Measurements from ENCODE around the gene NR3C2.

GRCh38 chr4:148090503-148091476, 351.4 kb downstream of the NR3C2 start:
- TF ChIP-seq POLR2A (IDR thresholded peaks at IDR 0.05; ENCODE audit: low read depth, low read length) (no peak), PAX5 (IDR thresholded peaks at IDR 0.05; ENCODE audit: insufficient read depth, low read length, severe bottlenecking) (no peak), POU2F2 (IDR thresholded peaks at IDR 0.05; ENCODE audit: low read depth, low read length) (no peak), POLR2AphosphoS5 (IDR thresholded peaks at IDR 0.05; ENCODE audit: low read depth, low read length) (no peak), TAF1 (IDR thresholded peaks at IDR 0.05; ENCODE audit: low read depth, low read length) (no peak)
